Rectal smooth muscle tissue (tissue), 1 donor: ENCODE data around the gene BCAS4.

Source experiments
- H3K27ac ChIP-seq: one replicate; pipeline ENCODE4 v1.7.0; 2013; ENCODE audit warnings: low read depth, low read length, inconsistent platforms
- H3K27me3 ChIP-seq: one replicate; pipeline ENCODE4 v1.7.0; 2013; ENCODE audit warnings: low read length; ENCODE audit not compliant: control insufficient read depth, insufficient read depth
- H3K36me3 ChIP-seq: one replicate; pipeline ENCODE4 v1.7.0; 2013; ENCODE audit warnings: low read length; ENCODE audit not compliant: control insufficient read depth, insufficient read depth
- H3K4me1 ChIP-seq: one replicate; pipeline ENCODE4 v1.7.0; 2013; ENCODE audit warnings: low read length; ENCODE audit not compliant: control insufficient read depth, insufficient read depth
- H3K4me3 ChIP-seq: one replicate; pipeline ENCODE4 v1.7.0; 2013; ENCODE audit warnings: low read length
- H3K9ac ChIP-seq: one replicate; pipeline ENCODE4 v1.7.0; 2013; ENCODE audit warnings: low read length

The BCAS4 gene

GRCh38 chr20:50794846-50795634, at the start of gene BCAS4:
Gene BCAS4, plus strand, starts transcription at chr20:50795061. Its CDS starts 23 bp downstream, at chr20:50795084.
- no peak within 1 kb of the TSS for H3K9ac ChIP-seq
- no peaks in the 10 kb centered on the region for H3K36me3 ChIP-seq
- H3K27ac ChIP-seq: peak within 1 kb of the TSS; percentile 51
- no peaks in the 10 kb centered on the region for H3K27me3 ChIP-seq
- H3K4me3 ChIP-seq: peak within 1 kb of the TSS; percentile 80
- peaks cover 12% of the 10 kb centered on the region for H3K4me1 ChIP-seq

GRCh38 chr20:50745634-50746137, 49.2 kb upstream of the BCAS4 start:
- no peak overlapping the region for H3K9ac ChIP-seq
- no peak overlapping the region for H3K27ac ChIP-seq
- peaks cover 11% of the 10 kb centered on the region for H3K4me1 ChIP-seq
- H3K27me3 ChIP-seq: no peaks in the 10 kb centered on the region
- peaks cover 3% of the 10 kb centered on the region for H3K36me3 ChIP-seq
- H3K4me3 ChIP-seq: no peak overlapping the region

- H3K4me1 ChIP-seq: peaks cover 11% of the 10 kb centered on the region
- H3K9ac ChIP-seq: no peak overlapping the region
- peaks cover 3% of the 10 kb centered on the region for H3K36me3 ChIP-seq
- H3K27me3 ChIP-seq: no peaks in the 10 kb centered on the region
- no peak overlapping the region for H3K4me3 ChIP-seq
- H3K27ac ChIP-seq: no peak overlapping the region
These were observed 48.5 kb upstream of the BCAS4 start for GRCh38 chr20:50746138-50746940.

- H3K27me3 ChIP-seq: no peaks in the 10 kb centered on the region
- H3K4me3 ChIP-seq: no peak overlapping the region
- no peak overlapping the region for H3K27ac ChIP-seq
- H3K36me3 ChIP-seq: peaks cover 3% of the 10 kb centered on the region
- H3K9ac ChIP-seq: no peak overlapping the region
- peaks cover 11% of the 10 kb centered on the region for H3K4me1 ChIP-seq
These were observed 47.6 kb upstream of the BCAS4 start for GRCh38 chr20:50747275-50747674.

- H3K4me3 ChIP-seq: no peak overlapping the region
These were observed 44.7 kb upstream of the BCAS4 start for GRCh38 chr20:50750145-50750671.

GRCh38 chr20:50753152-50753551, 41.7 kb upstream of the BCAS4 start:
- Histone ChIP-seq H3K9ac (no peak overlapping the region), H3K4me1 (no peaks in the 10 kb centered on the region), H3K4me3 (no peak overlapping the region), H3K27me3 (no peaks in the 10 kb centered on the region), H3K36me3 (peaks cover 3% of the 10 kb centered on the region), H3K27ac (no peak overlapping the region)

More at GRCh38 chr20:50750145-50750671, 44.7 kb upstream of the BCAS4 start:
- Histone ChIP-seq H3K27ac (no peak overlapping the region), H3K36me3 (peaks cover 3% of the 10 kb centered on the region), H3K27me3 (no peaks in the 10 kb centered on the region), H3K9ac (no peak overlapping the region), H3K4me1 (peaks cover 4% of the 10 kb centered on the region)

- no peak overlapping the region for H3K9ac ChIP-seq
- H3K27me3 ChIP-seq: no peaks in the 10 kb centered on the region
- H3K27ac ChIP-seq: no peak overlapping the region
- H3K4me1 ChIP-seq: no peaks in the 10 kb centered on the region
- H3K4me3 ChIP-seq: no peak overlapping the region
- H3K36me3 ChIP-seq: no peaks in the 10 kb centered on the region
These were observed 40.4 kb upstream of the BCAS4 start for GRCh38 chr20:50754420-50754819.

- Histone ChIP-seq H3K36me3 (no peaks in the 10 kb centered on the region), H3K27ac (no peak overlapping the region), H3K4me3 (no peak overlapping the region), H3K4me1 (peaks cover 1% of the 10 kb centered on the region), H3K9ac (no peak overlapping the region), H3K27me3 (no peaks in the 10 kb centered on the region)
These were observed 38.4 kb upstream of the BCAS4 start for GRCh38 chr20:50756447-50756846.

GRCh38 chr20:50758469-50758868, 36.4 kb upstream of the BCAS4 start:
- Histone ChIP-seq H3K27me3 (no peaks in the 10 kb centered on the region), H3K4me1 (peaks cover 12% of the 10 kb centered on the region), H3K36me3 (no peaks in the 10 kb centered on the region), H3K27ac (no peak overlapping the region), H3K4me3 (no peak overlapping the region), H3K9ac (no peak overlapping the region)

GRCh38 chr20:50758992-50759391, 35.9 kb upstream of the BCAS4 start:
- Histone ChIP-seq H3K27me3 (no peaks in the 10 kb centered on the region), H3K36me3 (no peaks in the 10 kb centered on the region), H3K4me1 (peaks cover 12% of the 10 kb centered on the region), H3K9ac (no peak overlapping the region), H3K4me3 (no peak overlapping the region), H3K27ac (no peak overlapping the region)

GRCh38 chr20:50759678-50760077, 35.2 kb upstream of the BCAS4 start:
- H3K27ac ChIP-seq: no peak overlapping the region
- H3K9ac ChIP-seq: no peak overlapping the region
- H3K4me1 ChIP-seq: peaks cover 12% of the 10 kb centered on the region
- H3K4me3 ChIP-seq: no peak overlapping the region
- H3K36me3 ChIP-seq: no peaks in the 10 kb centered on the region
- H3K27me3 ChIP-seq: no peaks in the 10 kb centered on the region

- Histone ChIP-seq H3K4me3 (no peak overlapping the region), H3K9ac (no peak overlapping the region), H3K27ac (peak overlapping the region; percentile 61), H3K4me1 (peaks cover 12% of the 10 kb centered on the region), H3K27me3 (no peaks in the 10 kb centered on the region), H3K36me3 (no peaks in the 10 kb centered on the region)
These were observed 32.8 kb upstream of the BCAS4 start for GRCh38 chr20:50762045-50762422.
